ENCODE data around the gene POPDC3. TPM values are rescaled to one million over a fixed set of nuclear protein-coding genes. Genes with fewer than 3 reads are reported as not detected.

Gene POPDC3
- total RNA-seq, 1 experiment from 2014 or later, result 45.7 TPM

DNA sequence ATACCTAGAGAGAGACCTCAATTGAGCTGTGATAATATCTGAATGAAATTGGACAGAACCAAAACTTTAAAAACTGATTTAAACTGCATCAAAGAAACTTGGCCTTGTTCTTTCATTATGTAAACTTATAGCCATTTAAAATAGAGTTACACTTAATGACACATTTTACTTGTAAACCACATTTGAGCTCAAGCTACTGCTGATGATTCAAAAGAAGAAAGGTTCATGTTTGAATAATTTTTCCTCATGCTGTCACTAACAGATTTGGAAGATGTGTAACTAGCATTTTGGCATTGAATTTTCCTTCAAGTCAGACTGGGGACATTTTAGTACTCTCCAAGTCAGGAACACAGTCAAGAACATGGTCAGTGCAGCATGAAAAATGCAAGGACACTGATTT, 26.9 kb downstream of the POPDC3 start:
- no peak for DNase-seq (ENCODE audit: low spot score)

DNA sequence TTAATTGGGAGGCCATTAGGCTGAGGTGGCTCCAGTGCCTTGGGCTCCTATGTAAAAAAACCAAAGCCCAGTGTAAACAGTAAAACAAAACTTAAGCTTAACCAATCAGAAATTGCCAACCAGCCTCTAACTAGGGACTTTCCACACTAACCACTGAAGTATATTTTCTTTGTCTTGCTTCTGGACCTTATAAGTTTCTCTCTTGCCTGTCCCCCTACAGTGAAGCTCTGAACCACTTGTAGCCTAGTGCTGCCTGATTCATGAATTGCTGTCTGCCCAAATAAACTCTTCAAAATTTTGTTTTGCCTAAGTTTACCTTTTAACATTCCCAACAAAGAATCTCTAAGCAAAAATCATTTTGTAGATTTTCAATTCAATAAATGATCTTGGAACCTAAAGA, 28.2 kb downstream of the POPDC3 start:
- no peak for DNase-seq (ENCODE audit: low spot score)

DNA sequence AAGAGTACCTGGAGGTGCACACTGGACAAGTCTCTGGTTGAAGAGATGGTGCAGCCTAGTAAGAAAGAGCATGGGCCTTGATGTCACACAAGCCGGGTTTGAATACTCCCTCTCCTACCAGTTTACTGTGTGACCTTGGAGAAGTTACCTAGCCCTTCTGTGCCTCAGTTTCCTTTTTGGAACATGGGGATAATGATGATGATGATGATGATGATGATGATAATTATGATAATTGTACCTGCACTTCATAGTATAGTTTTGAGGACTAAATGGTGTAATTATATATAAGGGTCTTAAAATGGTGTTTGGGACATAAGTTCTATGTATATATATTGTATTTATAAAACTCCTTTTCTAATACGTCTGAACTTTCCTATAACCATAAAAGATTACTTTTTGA, 41.7 kb downstream of the POPDC3 start:
- DNase-seq (ENCODE audit: low spot score), result no peak

DNA sequence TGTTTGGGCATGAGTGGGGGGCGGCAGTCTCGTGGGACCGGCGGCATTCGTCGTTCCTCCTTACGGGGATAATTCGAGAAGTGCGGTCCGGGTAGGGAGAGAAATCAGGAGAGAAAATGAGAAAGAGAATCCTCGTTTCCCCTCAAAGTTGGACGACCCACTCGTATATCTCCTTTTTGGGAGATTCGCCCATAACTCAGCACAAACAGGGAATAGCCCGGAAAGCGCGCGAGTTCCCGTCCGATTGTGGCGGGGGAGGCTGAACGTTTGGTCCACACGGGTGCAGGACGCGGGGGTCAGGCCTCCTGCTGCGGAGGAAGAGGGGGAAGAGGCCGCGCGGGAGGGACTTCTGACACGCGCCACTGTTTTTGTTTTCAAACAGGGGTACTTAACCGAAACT, 42.4 kb downstream of the POPDC3 start:
- DNase-seq (ENCODE audit: low spot score), result no peak

DNA sequence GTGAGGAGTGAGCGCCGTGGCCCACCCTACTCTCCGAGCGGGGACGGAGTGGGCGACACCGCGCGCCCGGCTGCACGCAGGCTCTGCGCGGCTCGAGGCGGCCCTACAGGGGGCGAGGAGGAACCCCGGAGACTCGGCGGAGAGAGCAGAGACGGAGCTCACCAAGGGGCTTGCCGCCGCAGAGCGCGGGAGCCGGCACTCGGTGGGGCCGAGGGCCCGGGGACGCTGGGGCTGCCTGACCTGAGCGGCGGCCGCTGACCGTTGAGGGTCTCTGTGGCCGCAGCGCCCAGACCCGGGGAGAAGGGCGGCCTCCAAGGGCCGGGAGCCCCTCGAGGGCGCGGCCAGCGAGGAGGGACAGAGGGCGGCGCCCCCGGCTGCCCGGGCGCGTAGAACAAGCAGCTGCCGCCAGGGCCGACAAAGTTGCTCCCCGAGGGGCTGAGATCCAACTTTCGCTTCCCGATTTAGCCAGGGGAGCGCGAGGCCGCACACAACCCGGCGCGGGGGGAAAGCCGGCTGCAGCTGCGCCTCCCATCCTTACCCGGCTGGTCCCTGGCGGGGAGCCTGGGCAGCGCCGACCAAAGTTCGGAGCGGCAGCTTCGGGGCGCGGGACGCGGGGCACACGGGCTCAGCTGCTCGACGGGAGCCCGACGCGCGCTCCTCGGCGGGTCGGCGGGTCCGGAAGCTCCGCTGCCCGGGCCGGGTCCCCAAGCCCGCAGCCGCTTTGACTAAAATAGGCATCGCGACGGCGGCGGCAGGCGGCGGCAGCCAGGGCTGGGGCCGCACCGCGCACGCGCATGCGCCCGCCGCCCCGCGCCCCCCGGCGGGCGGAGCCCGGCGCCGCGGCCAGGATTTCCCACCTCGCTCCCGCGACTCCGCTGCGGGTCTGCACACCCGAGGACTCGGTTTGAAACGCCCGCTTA, 43.1 kb downstream of the POPDC3 start:
- no peak for DNase-seq (ENCODE audit: low spot score)

DNA sequence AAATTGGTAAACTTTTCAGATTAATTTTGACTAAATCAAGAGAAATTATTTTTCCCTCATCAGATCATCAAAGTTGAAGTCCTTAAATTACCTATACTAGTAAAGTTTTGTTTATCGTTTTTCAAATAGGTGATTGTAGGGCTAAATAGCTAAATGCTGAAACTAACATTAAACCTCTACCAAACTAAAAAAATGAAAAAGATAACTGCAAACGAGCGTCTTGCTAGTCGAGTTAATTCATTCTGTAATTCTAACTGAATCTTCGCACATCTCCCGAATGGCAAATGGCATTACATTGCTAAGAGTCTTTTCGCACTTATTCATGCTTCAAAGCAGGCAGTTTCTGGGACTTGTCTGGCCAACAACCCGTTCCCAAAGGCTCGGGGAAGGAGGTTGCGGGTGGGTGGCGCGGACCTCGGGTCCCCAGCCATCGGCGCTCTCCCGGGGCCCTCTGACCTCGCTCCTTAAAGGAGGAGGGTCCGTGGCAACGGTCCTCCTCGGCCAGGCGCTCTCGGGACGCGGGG, 43.8 kb downstream of the POPDC3 start:
- no peak for DNase-seq (ENCODE audit: low spot score)

DNA sequence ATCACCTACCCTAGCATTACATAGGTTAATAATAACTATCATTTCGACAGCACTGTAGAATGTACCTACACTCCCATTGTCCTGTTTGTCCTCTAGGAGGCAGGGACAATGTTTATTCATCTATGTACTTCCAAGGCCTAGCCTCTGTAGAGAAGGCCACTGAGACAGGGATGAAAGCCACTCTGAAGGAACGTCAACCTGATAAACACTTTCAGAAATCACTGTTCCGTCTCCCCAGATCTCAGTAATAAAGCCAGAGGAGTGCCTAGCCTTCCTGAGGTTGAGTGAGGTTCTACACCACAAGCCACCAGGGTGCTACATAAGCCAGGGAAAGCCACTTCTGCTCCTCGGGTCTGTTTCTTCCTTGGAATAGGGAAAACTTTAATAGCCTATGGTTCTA, 44.8 kb downstream of the POPDC3 start:
- no peak for DNase-seq (ENCODE audit: low spot score)

DNA sequence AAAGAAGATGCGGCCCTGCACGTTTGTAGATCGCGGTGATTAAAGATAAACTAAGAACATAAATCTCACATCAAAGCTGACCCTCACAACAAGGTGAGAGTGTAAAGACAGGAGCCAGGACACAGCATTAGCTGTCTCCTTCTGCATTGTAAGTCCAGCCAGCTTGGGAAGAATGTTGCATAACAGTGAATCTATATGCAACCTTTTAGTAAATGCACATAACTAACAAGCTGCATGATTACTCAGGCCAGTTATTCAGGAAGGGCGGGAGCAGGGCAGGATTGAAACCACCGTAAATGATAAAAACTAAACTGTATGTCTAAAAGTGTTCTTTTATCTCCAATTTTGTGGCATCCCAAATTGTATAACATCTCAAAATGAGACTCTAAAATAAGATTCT, 57.1 kb downstream of the POPDC3 start:
- DNase-seq (ENCODE audit: low spot score), result no peak

DNA sequence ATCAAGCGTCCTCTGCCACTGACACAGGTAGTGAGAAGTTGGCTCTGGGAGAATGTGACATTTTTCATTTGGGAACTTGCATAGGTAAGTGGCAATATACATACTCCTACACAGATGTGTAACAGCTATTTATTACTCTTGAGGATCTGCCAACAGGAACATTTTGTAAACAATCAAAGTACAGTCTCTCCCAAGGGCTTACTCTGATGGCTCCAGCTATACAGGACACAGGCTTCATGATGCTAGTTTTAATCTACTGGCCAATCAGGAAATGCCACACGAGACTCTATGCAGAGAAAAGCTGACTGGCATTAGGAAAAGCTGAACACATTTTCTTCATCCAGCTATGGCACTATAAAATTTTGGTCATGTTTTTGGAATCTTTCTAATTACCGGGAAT, 57.8 kb downstream of the POPDC3 start:
- no peak for DNase-seq (ENCODE audit: low spot score)

DNA sequence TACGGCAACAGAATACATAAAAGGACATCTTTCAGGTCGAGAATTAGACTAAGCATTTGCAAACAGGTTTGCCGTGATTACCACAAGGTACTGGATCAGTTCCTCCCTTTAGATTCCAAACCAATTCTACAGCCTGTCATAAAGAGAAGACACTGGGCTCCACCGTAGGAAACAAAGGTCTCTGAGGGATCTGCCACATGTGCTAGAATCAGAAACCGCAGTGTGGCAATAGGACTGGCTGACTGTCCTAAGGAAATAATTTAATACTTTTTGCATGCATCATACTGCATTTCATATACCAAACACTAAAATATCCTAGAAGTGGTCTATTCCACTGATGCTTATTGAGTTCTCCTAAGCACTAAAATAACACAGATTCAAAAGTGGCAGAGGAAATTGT, 59.2 kb downstream of the POPDC3 start:
- DNase-seq (ENCODE audit: low spot score), result no peak

DNA sequence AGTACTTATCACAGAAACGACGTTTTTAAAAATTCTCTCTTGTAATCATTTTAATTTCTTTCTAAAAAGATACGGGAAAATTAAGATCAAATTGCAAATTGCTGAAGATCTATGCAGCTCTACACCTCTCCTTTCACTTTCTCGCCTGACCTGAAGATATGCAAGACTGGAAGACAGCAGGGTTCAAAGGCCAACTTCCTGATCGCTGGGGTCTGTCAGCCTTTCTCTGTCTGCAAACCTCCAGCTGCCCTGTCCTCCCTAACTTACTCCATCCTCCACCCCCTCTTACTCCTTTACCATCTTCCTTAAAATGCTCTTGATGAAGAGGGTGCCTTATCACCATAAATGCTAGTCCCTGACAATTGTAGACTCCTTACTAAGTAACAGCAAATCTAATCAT, 63.7 kb downstream of the POPDC3 start:
- DNase-seq (ENCODE audit: low spot score), result no peak

DNA sequence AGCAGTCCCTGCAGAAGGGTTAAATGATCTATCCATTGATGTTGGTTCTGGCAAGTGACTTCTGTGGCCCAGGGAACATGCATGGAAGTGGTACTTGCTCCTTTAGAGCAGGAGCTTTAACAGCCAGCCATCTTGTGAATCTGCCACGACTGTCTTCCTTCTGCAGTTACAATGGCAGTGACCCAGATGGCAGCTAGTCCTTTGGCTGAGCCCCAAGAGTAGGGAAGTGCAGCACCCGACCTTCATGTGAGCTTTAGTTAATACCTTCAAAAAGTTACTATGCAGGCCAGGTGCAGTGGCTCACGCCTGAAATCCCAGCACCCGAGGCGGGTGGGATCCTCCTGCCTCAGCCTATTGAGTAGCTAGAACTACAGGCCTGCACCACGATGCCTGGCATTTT, 66.4 kb downstream of the POPDC3 start:
- DNase-seq (ENCODE audit: low spot score), result no peak

DNA sequence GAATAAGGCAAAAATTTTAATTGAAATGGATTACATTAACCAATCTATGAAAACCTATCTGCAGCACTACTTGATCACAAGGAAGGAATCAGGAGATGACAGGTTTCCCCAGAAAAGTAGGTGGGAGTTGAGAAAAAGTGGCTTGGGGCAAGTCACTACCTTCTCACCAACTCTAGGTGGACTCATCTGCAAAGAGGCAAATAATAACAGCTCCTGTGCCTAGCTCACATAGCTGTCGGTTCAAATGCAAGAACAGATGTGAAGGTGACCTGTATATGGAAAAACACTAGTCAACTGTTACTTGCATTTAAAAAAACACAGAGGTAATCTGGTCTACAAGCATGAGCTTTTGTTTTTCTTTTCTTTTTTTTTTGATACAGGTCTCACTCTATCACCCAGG, 67.2 kb downstream of the POPDC3 start:
- DNase-seq (ENCODE audit: low spot score), result no peak

DNA sequence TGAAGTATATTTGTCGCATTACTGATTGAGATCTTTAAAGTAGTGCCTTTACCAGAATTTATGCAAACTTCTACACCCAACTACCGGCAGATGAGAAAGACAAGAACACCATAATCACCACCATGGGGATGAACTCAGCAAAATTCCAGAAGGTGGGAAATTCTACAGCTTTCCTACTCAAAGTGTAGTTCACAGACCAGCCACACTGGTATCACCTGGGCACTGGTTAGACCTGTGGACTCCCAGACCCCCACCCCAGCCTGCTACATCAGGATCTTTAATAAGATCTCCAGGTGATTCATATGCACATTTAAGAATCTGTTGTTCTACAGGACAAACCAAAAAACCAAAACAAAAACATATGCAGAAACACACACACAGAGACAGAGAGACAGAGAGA, 67.9 kb downstream of the POPDC3 start:
- DNase-seq (ENCODE audit: low spot score), result no peak

DNA sequence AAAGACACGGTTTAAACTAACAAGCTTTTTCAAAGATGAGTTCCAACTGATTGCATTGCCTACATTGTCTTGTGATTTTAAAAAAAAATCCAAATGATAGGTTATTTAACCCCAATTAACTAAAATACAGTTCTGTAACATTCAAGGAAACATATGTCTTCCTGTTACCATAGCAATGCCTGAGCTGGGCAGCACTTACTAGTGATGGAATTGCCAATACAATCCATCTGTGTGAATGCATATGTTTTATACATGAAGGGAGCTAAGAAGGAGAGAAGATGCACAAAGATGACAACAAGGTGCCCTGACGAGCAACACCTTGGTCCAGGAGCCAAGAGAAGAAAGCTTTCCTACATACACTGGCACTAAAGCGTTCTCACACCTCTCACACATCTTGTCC, 68.7 kb downstream of the POPDC3 start:
- no peak for DNase-seq (ENCODE audit: low spot score)

DNA sequence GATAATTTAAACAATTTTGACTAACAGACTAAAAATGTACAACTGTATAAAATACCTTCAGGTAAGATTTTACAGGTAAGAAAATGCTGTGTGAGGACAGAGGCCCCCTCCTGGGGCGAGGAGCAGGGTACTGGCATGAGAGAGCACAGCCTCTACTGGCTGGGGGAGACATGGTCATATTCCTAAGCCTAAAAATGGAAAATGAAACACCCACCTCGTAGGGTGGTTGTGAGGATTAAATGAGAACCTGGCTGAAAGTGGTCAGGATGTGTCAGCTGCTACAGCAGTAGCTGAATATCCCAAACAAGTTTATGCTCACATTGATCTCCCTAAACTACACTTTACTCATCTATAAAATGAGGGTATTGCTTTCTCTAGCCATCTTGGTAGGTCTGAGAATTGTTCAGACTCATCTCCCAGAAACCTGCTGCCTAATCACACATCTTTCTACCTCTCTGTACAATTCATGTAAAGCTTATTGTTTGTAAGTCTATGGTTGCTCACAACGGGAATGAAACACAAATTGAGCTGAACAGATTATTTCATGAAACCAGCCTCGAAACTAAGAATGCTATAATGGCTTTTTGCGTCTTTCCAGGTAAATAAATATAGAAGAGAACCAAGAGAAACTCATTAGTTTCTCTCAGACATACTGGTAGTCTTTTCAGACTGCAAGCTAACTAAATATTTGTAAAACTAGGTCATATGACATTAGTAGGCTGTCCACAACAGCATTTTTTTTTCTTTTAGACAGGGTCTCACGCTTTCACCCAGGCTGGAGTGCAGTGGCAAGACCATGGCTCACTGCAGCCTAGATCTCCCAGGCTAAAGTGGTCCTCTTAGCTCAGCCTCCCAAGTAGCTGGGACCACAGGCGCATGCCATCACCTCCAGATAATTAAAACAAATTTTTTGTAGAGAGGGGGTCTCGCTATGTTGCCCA, 69.6 kb downstream of the POPDC3 start:
- DNase-seq (ENCODE audit: low spot score), result no peak

DNA sequence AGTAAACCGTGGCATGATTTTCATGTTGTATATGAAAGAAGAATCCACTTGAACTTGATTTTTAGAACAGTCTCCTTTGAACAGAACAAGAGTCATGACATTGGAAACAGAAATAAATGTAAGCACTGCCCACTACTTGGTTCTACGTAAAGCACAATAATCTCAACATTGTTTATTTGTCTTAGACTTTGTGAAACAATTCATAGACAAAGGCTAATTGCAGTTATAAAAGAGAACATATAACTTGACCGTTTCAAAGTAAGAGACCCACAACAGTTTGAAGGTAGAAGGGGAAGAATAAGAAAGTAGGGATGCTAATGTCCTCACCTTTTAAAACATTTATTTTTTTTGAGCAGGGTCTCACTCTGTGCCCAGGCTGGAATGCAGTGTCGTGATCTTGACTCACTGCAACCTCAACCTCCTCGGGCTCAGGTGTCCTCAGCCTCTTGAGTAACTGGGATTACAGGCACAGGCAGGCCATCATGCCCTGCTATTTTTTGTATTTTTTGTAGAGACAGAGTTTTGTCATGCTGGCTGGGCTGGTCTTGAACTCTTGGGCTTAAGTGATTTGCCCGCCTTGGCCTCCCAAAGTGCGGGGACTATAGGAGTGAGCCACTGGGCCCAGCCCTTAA, 71.1 kb downstream of the POPDC3 start:
- no peak for DNase-seq (ENCODE audit: low spot score)

Other genes starting within 250 kb of the POPDC3 start
- gene LIN28B, start 222.9 kb downstream of the POPDC3 start, total RNA-seq (2014; rRNA removed; shearing (Covaris generic)), result not detected in 2 replicates
- gene PREP, start 223.1 kb upstream of the POPDC3 start, total RNA-seq (2014; rRNA removed; shearing (Covaris generic)), result 9.0 and 12.6 TPM in 2 replicates

All from A172 (cell line).